ENCODE measurements around the gene C2orf72.
"Not testable (repeated sequence)": the region's sequence is repeated elsewhere in the genome, so short reads cannot be mapped to it uniquely, and the experiment has no call there.

Gene C2orf72

DNA sequence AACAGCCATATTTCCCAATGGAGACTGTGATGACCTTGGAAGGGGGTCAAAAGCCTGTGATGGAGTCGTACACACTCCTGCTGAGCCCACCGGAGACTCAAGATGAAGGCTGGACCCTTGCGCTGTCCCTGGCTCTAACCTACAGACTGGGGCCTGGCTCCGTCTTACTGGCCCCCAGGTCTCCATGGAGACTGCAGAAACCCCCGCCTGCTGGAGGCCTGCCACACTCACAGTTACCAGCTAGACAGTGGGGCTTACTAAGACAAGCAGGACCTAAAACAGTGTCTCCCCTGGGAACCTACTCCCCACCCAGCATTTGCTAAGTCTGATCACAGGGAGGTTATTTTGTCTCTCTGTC, 9.6 kb downstream of the C2orf72 start:
- DNase-seq (ENCODE audit: low spot score), result no peak

- no peak for DNase-seq (ENCODE audit: low spot score)
Observed at GRCh38 chr2:231047274-231047922, 10.1 kb downstream of the C2orf72 start.

DNA sequence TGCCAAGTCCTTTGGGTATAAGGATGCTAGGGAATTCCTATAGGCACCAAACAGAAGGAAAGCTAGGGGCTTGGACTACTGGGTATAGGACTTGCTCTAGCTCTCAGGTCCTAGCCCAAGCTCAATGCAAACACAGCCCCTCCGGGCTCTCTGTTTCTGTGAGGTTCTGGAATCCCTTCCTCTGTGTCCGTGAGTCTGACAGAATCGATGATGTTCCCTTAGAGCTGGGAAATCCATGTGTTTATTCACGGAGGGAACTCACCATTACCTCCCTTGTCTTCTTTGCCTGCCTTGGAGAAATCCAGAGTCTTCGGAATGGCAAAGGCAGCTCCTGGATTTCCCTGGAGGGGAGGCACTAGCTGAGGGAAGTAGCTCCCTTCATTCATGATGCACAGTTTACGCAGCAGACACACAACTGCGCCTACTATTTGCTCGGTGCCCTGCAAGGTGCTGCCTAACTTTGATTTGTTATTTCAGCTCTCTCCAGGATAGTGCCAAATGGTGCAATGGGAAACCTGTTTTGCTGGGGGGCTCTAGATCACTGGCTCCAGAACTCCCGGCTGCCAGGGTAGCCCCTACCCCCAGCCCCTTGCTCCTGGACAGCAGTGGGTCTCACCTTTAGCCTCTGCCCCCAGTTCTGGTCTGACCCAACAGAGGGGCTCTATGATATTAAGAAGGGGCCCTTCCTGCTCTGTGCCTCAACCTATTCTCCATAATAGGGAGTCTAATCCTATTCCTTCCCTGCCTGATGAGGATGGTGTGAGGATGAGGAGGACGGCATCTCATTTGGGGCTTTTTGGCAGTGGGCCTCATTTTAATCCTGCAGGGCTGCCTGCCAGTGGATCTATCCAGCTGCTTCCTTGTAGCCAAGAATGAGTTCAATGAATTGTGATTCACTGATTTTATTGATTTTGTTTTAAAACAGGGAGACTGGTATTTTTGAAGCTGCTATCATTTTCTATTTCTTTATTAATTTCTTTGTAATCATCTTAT, 10.9 kb downstream of the C2orf72 start:
- no peak for DNase-seq (ENCODE audit: low spot score)

GRCh38 chr2:231049286-231050017, 12.1 kb downstream of the C2orf72 start:
- DNase-seq (ENCODE audit: low spot score), result no peak

GRCh38 chr2:231050018-231050901, 12.9 kb downstream of the C2orf72 start:
- no peak for DNase-seq (ENCODE audit: low spot score)

DNA sequence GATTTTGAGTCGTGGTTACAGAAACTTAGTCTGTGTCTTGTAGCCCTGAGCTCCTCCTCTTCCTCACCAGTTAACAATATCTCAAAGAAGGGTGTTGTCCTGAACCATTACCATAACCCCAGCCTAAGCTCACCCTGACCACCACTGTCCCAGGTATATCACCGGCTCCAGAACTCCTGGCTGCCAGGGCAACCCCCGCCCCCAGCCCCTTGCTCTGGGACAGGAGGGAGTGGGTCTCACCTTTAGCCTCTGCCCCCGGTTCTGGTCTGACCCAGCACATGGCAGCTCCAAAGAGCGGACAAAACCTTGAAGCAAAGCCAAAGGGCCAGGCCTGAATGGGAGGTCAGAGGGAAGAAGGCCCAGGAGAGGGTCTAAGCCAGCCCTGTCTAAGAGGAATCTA, 13.8 kb downstream of the C2orf72 start:
- DNase-seq (ENCODE audit: low spot score), result no peak

DNA sequence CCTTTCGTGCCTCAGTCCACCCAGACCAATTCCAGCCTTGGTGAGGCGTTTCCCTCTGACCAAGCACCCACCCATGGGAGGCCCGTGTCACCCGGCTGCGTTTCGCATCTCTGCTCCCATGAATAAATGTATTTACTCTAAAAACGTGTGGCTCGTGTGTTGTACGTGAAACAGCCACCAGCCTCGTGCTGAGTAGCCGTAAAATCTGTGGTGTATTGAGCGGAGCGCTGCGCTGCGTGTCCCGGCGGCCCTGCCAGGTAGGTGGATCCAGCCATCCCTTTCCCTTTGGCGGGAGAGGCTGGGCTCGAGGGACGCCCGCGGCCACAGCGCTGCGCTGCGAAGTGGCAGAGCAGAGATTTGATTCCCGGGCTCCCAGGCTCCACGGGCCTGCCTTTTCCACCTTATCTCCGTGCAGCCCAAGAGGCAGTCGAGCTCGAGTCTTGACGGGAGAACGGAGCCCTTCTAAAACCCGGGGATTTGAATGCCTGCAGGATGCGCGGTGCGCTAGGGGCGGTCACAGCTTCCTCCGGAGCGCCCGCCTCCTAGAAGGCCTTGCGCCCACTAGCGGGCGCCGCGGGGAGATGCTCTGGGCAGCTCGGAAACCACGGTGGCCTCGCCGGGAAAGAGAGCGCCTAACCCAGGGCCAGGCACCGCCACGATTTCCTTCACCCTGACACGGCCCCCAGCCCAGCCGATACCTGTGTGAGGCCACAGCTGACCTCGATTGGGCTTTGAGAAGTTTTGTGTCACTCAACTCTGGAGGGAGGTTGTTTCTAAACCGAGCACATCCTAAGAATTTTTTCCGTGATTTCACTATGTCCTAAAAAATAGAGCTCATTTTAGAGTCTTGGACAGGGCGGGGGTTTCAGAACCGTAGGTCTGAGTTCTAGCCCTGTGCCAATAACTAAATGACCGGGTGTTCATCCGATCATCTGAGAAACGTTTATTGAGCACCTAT, 15.4 kb downstream of the C2orf72 start:
- DNase-seq (ENCODE audit: low spot score), result peak; percentile 79

DNA sequence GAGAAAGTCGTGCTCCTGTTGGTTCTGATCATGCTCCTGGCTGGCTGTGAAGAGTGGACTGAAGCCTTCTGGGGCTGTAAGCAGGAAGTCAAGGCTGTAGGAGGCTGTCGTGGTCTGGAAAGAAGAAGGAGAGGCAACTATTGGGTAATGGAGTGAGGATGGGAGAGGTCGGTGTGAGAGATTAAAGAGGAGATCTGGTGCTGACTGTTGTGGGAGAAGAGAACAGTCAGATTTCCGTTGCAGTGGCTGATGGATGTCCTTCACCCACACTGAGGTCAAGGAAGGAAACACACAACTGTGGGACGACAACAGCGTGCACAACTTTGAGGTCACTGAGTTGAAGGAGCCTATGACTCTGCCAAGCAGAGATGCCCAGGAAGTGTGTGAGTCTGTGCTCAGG, 16.5 kb downstream of the C2orf72 start:
- DNase-seq (ENCODE audit: low spot score), result no peak

DNA sequence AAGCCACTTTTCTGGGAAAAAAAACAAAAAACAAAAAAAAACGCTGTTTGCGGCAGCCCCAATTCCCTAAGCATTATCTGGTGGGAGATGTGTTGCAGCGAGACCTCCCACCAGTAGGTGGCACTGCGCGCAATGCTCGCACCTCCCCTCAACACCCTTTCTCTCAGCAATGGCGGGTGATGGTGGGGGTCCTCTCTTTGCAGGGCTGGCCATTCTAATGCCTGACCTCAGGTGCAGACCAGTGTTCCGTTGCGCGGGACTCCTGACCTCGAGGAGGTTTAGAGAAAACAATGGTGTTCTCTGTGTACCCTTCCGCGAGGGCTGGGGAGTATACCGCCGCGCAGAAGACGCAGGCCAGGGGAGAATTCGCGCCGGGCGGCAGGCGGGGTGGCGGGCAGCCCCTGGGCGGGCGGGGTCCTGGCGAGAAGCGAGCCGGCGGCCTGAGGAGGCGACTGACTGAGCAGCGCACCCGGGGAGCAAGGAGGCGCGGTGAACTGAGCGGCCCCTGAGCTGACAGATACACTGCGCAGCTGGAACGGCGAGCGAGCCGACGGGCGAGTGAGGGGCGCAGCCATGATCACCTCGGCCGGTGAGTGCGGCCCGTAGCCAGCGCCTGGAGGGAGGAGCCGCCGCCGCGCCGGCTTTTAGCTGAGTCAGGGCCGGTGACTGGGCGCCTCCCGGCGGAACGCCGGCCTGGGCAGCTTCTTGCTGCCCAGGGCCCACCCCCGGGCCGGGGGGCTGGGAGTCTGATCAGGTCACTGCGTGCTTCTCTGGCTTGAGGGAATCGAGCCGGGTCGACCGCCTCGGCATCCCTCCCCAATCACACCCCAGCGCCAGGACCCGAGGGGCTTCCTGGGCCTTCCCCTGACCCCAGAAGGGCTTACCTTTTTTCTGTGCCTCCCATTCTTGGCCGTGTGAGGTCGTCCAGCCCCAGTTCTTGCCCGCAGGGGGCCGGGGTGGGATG, 19.4 kb downstream of the C2orf72 start, which contains the start of gene PSMD1:
PSMD1 (plus strand) TSS at position 415 of the 964 bp plus-strand sequence; CDS start at position 574, 159 bp downstream.
- DNase-seq (ENCODE audit: low spot score), result peak; percentile 97

GRCh38 chr2:231057590-231057989, 20.3 kb downstream of the C2orf72 start:
- DNase-seq (ENCODE audit: low spot score), result peak; percentile 47

GRCh38 chr2:231058761-231059550, 21.6 kb downstream of the C2orf72 start:
- DNase-seq (ENCODE audit: low spot score), result no peak

- DNase-seq (ENCODE audit: low spot score), result no peak
Observed at GRCh38 chr2:231059756-231060155, 22.4 kb downstream of the C2orf72 start.

DNA sequence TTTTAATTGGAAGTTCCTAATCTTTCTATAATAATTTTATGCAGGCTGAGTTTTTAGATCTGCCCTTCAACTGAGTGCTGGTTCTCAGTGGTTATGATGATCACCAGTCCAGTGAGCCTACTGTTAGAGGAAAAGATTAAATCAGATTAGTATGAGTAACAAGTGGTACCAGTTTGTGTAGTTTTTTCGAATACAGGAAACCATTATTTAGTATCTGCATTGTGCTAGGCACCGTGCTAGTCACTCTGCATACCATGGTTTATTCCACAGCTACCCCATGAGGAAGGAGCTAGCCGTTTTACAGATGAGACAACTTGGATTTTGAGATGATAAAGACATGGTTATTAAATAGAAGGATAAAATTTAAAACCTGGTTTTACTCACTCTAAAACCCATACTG, 25.5 kb downstream of the C2orf72 start:
- no peak for DNase-seq (ENCODE audit: low spot score)

DNA sequence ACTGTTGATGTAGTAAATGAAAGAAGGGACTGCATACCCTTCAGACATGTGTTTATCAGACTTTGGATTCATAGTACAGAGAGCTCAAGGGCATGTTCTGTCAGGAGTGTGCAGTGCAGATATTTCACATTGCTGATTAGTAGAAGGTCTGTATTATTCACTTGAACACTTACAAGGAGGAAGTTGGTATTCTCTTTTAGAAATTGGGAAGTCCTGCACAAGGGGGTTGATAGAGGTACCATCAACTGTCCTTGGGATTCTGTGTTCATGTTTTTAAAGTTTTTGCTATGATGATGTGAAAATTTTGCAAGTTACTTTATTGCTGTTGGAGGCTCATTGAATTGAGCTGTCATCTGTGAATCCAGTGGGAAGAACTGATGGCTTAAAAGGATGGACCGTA, 26.0 kb downstream of the C2orf72 start:
- no peak for DNase-seq (ENCODE audit: low spot score)

DNA sequence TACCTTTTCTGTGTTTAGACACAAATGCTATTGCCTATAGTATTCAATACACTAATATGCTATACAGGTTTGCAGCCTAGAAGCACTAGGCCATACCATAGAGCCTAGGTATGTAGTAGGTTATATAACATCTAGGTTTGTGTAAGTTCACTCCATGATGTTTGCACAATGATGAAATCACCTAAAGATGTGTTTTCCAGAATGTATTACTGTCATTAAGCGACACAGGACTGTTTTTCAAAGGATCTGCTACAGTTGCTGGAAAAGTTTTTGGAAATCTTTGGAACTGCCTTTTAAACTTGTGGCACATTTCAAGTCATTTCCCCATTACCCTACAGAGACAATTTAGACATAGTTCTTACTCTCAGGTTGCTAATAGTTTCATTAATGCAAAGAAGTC, 28.6 kb downstream of the C2orf72 start:
- DNase-seq (ENCODE audit: low spot score), result no peak

DNA sequence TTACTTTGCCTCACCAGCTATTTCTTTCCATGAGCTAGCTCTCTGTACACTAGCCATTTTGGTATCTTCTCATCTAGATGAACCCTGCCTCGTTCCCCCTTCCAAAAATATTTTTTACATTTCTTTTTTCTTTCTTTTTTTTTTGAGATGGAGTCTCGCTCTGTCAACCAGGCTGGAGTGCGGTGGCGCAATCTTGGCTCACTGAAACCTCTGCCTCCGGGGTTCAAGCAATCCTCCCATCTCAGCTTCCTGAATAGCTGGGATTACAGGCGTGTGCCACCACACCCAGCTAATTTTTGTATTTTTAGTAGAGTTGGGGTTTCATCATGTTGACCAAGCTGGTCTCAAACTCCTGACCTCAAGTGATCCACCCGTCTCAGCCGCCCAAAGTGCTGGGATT, 30.2 kb downstream of the C2orf72 start:
- not testable (repeated sequence) for DNase-seq (ENCODE audit: low spot score)

- no peak for DNase-seq (ENCODE audit: low spot score)
Observed at GRCh38 chr2:231068525-231069222, 31.4 kb downstream of the C2orf72 start.
